ENCODE measurements around the gene CNPY1. TPM values are rescaled to one million over a fixed set of nuclear protein-coding genes. Genes with fewer than 3 reads are reported as not detected.

CNPY1 gene
- total and polyA plus RNA-seq, 9 of the 15 experiments (the other 6 are each of a cell fraction or from before 2014, with no cell fraction given): not detected

- TF ChIP-seq DLX4 (CRISPR knock-in tag; IDR thresholded peaks at IDR 0.05) (no peak), PHF20 (IDR thresholded peaks at IDR 0.05; ENCODE audit: partially characterized antibody) (no peak), THRB (CRISPR knock-in tag; conservative IDR thresholded peaks at IDR 0.05) (no peak), POLR2AphosphoS5 (IDR thresholded peaks at IDR 0.05; ENCODE audit: control insufficient read depth, insufficient read depth, low read depth, low read length) (no peak), TEAD4 (IDR thresholded peaks at IDR 0.05; ENCODE audit: low read length) (no peak), TEAD4 (CRISPR knock-in tag; IDR thresholded peaks at IDR 0.05; ENCODE audit: borderline replicate concordance) (no peak), ZNF274 (IDR thresholded peaks at IDR 0.05; ENCODE audit: borderline replicate concordance, low read depth, low read length) (no peak), ARID2 (IDR thresholded peaks at IDR 0.05) (no peak)
Observed at GRCh38 chr7:155555116-155555695, 8.8 kb upstream of the CNPY1 start (continued).

DNA sequence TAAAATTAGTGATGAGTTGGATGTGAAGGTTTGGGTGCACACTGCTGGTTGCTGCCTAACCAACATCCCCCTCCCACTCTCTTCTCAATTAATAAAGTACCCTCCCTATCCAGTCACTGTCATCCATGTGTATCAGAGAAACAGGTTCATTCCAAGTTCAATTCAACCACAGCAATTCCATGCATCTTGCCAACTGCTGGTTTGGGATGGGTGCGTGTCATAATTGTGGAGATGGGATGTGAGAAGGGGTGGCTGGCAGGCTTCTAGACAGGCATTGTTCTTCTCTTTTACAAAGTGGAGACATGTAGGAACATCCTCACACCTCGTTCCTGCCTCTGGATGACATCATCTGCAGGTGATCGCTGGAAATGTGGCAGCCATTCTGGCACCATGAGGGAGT lies 7.5 kb upstream of the CNPY1 start:
- Histone ChIP-seq H3K27ac (ENCODE audit: extremely low read depth, low read depth, low read length) (no peak overlapping the region), H3K9me3 (replicated peaks; ENCODE audit: control insufficient read depth, insufficient read depth, low read depth, low read length) (no peaks in the 10 kb centered on the region), H4K20me1 (replicated peaks; ENCODE audit: control insufficient read depth, insufficient read depth, low read length) (no peaks in the 10 kb centered on the region; the same call in 1 of the 2 replicates), H3K4me2 (ENCODE audit: insufficient read depth, low read length) (no peak overlapping the region), H3K36me3 (ENCODE audit: control insufficient read depth, insufficient read depth, low read length) (no peaks in the 10 kb centered on the region), H3K79me2 (ENCODE audit: control insufficient read depth, insufficient read depth, low read length) (no peaks in the 10 kb centered on the region), H3K4me1 (replicated peaks in 1 of 2; ENCODE audit: control insufficient read depth in 2 of 2, insufficient read depth in 2 of 2, low read length in 2 of 2) (peaks cover 0 to 5% of the 10 kb centered on the region in 2 experiments; a peak in 2 of 5 replicates), H2AFZ (ENCODE audit: low read depth, low read length) (no peak overlapping the region), H3K27me3 (ENCODE audit: control insufficient read depth in 2 of 2, insufficient read depth in 2 of 2, low read length in 2 of 2) (peaks cover 69 to 92% of the 10 kb centered on the region in 2 experiments), H3K4me3 (no peak overlapping the region), H3K9ac (ENCODE audit: insufficient read depth in 1 of 2, low read depth in 2 of 2, low read length in 2 of 2) (no peak overlapping the region), H3K9me1 (ENCODE audit: control insufficient read depth, insufficient read depth, low read length) (no peaks in the 10 kb centered on the region)
- intact Hi-C loops (cut with micrococcal nuclease) (no loop called here), in situ Hi-C loops (cut with MboI) (no loop called here)
- no peak for FAIRE-seq
- 0% methylated on average over 3 of the region's 3 CpGs for WGBS (ENCODE audit: insufficient coverage, low coverage, missing lambda C conversion rate)
- CTCF ChIA-PET (ENCODE audit: low intra/inter-chr PET ratio): no interaction called here
- no peak for ATAC-seq
- no TSS peak for BruUV-seq (replicated peaks)
- no peak for DNase-seq (ENCODE audit: extremely low read depth in 1 of 4, low spot score in 3 of 4)
- POLR2A ChIA-PET: no interaction called here
- TF ChIP-seq POLR2AphosphoS5 (IDR thresholded peaks at IDR 0.05; ENCODE audit: control insufficient read depth, insufficient read depth, low read depth, low read length): no peak
- TF ChIP-seq ZNF41 (CRISPR knock-in tag; conservative IDR thresholded peaks at IDR 0.05): no peak
- TF ChIP-seq ZBTB26 (CRISPR knock-in tag; IDR thresholded peaks at IDR 0.05): no peak
- no peak for TF ChIP-seq MYNN (IDR thresholded peaks at IDR 0.05)
- no peak for TF ChIP-seq MYNN (CRISPR knock-in tag; IDR thresholded peaks at IDR 0.05)
- TF ChIP-seq, protein P1, sequence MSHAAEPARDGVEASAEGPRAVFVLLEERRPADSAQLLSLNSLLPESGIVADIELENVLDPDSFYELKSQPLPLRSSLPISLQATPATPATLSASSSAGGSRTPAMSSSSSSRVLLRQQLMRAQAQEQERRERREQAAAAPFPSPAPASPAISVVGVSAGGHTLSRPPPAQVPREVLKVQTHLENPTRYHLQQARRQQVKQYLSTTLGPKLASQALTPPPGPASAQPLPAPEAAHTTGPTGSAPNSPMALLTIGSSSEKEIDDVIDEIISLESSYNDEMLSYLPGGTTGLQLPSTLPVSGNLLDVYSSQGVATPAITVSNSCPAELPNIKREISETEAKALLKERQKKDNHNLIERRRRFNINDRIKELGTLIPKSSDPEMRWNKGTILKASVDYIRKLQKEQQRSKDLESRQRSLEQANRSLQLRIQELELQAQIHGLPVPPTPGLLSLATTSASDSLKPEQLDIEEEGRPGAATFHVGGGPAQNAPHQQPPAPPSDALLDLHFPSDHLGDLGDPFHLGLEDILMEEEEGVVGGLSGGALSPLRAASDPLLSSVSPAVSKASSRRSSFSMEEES (CRISPR knock-in tag; IDR thresholded peaks at IDR 0.05): no peak
- no peak for TF ChIP-seq ZNF184 (CRISPR knock-in tag; IDR thresholded peaks at IDR 0.05)
- TF ChIP-seq ZNF586 (CRISPR knock-in tag; conservative IDR thresholded peaks at IDR 0.05): no peak
- no peak for TF ChIP-seq BHLHE40 (IDR thresholded peaks at IDR 0.05; ENCODE audit: low read length)

All from K562 (cell line).